Endothelial cell of umbilical vein (primary cell): ENCODE results near the gene APCDD1L.

Source experiments
- EZH2 ChIP-seq: IDR thresholded peaks from 2 replicates; pipeline ENCODE4 v1.6.1; 2012; ENCODE audit warnings: borderline replicate concordance, low read depth, mild to moderate bottlenecking, moderate library complexity, low read length, inconsistent platforms; ENCODE audit not compliant: severe bottlenecking
- MYC ChIP-seq: IDR thresholded peaks from one replicate; pipeline ENCODE4 v1.6.1; 2011; ENCODE audit warnings: mild to moderate bottlenecking, low read depth, low read length
- POLR2A ChIP-seq: IDR thresholded peaks from 2 replicates; pipeline ENCODE4 v1.6.1; 2012; ENCODE audit warnings: low read depth, mild to moderate bottlenecking, control low read depth, low read length
- POLR2AphosphoS5 ChIP-seq: IDR thresholded peaks from 2 replicates; pipeline ENCODE4 v1.6.1; 2012; ENCODE audit warnings: low read depth, mild to moderate bottlenecking, control low read depth, low read length, moderate library complexity; ENCODE audit not compliant: insufficient read depth
- TF ChIP-seq, protein P1 (sequence below), 2 donors: IDR thresholded peaks; 1 replicate in 1 of 2; 2 replicates in 1 of 2; pipeline ENCODE4 v1.5.1; 2011; ENCODE audit warnings: low read length in 2 of 2, mild to moderate bottlenecking in 2 of 2, moderate library complexity in 2 of 2, control low read depth in 1 of 2, inconsistent platforms in 1 of 2, low read depth in 1 of 2; ENCODE audit not compliant: insufficient read depth in 1 of 2; ENCODE audit errors: extremely low read depth in 1 of 2

GRCh38 chr20:58435237-58435636 lies 80.0 kb downstream of the APCDD1L start:
- TF ChIP-seq, protein P1, sequence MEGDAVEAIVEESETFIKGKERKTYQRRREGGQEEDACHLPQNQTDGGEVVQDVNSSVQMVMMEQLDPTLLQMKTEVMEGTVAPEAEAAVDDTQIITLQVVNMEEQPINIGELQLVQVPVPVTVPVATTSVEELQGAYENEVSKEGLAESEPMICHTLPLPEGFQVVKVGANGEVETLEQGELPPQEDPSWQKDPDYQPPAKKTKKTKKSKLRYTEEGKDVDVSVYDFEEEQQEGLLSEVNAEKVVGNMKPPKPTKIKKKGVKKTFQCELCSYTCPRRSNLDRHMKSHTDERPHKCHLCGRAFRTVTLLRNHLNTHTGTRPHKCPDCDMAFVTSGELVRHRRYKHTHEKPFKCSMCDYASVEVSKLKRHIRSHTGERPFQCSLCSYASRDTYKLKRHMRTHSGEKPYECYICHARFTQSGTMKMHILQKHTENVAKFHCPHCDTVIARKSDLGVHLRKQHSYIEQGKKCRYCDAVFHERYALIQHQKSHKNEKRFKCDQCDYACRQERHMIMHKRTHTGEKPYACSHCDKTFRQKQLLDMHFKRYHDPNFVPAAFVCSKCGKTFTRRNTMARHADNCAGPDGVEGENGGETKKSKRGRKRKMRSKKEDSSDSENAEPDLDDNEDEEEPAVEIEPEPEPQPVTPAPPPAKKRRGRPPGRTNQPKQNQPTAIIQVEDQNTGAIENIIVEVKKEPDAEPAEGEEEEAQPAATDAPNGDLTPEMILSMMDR (IDR thresholded peaks at IDR 0.05; ENCODE audit: extremely low read depth in 1 of 2, insufficient read depth in 1 of 2, low read depth in 1 of 2, low read length in 2 of 2) = no peak
- TF ChIP-seq EZH2 (no peak), POLR2A (no peak), MYC (no peak), POLR2AphosphoS5 (no peak)
